Measurements from ENCODE around the gene EIF3F. TPM values are rescaled to one million over a fixed set of nuclear protein-coding genes. Genes with fewer than 3 reads are reported as not detected.

Gene EIF3F
- total and polyA plus RNA-seq, 2 of the 4 experiments (the other 2 are of a cell fraction): 279 to 306 TPM

- peak overlapping the region; percentile 98 for H2BK5ac ChIP-seq (ENCODE audit: low read depth, low read length, poor library complexity, severe bottlenecking)
- in situ Hi-C loops (cut with MboI; ENCODE audit: low sequenced_read_pairs) (no loop called here), intact Hi-C loops (cut with micrococcal nuclease) (loop anchor here (5.0 kb wide), 1 partner anchor 76 kb away; no protein-coding TSS in a partner anchor), dilution Hi-C loops (cut with HindIII; ENCODE audit: low sequenced_read_pairs, unreplicated experiment) (no loop called here)
- no peaks in the 10 kb centered on the region for H4K20me1 ChIP-seq (ENCODE audit: insufficient read depth, low read length)
- H2BK20ac ChIP-seq (ENCODE audit: low read depth, low read length): peak overlapping the region; percentile 95
- no peaks in the 10 kb centered on the region for H3K9me3 ChIP-seq (ENCODE audit: control insufficient read depth, insufficient read depth, low read length)
- peak overlapping the region; percentile 38; the same call in 1 of the 2 replicates for H4K5ac ChIP-seq (ENCODE audit: low read depth, low read length)
- H4K91ac ChIP-seq (ENCODE audit: insufficient read depth, low read depth, low read length): peak overlapping the region; percentile 6; the same call in 1 of the 2 replicates
- H3K79me1 ChIP-seq (ENCODE audit: low read depth in 1 of 2, low read length in 2 of 2): peaks cover 0 to 15% of the 10 kb centered on the region in 2 experiments; a peak in 2 of 4 replicates
- H3K23ac ChIP-seq (ENCODE audit: low read depth, low read length): peak overlapping the region; percentile 24; the same call in 1 of the 2 replicates
- no peak overlapping the region for H3K4me2 ChIP-seq (ENCODE audit: low read depth, low read length)
- no peaks in the 10 kb centered on the region for H3K27me3 ChIP-seq (ENCODE audit: control insufficient read depth, insufficient read depth, low read length)
- peak overlapping the region; percentile 99; the same call in 2 of the 3 replicates for H2BK15ac ChIP-seq (ENCODE audit: low read depth, low read length)
- no peak overlapping the region for H2AFZ ChIP-seq (replicated peaks; ENCODE audit: low read length, poor library complexity)
- H2AK9ac ChIP-seq (replicated peaks; ENCODE audit: low read depth, low read length, poor library complexity): no peak overlapping the region
- H2AK5ac ChIP-seq (ENCODE audit: low read depth, low read length): peak overlapping the region; percentile 81
- H3K9ac ChIP-seq (ENCODE audit: low read depth, low read length): no peak overlapping the region
- H3K4ac ChIP-seq (ENCODE audit: low read depth, low read length): peak overlapping the region; percentile 94; the same call in 1 of the 2 replicates
- DNase-seq (peak; percentile 58), ATAC-seq (ENCODE audit: low read depth) (no peak)
- H2BK120ac ChIP-seq (ENCODE audit: low read depth, low read length): peak overlapping the region; percentile 97; the same call in 1 of the 2 replicates
- H3K36me3 ChIP-seq (ENCODE audit: control insufficient read depth, insufficient read depth, low read length): no peaks in the 10 kb centered on the region
- peak overlapping the region; percentile 68 to 76; a peak in 3 of 4 replicates for H4K8ac ChIP-seq (ENCODE audit: low read depth in 2 of 2, low read length in 2 of 2)
- no peak for TF ChIP-seq RFX5 (IDR thresholded peaks at IDR 0.05; ENCODE audit: low read depth, low read length)
- no peak for TF ChIP-seq CHD1 (IDR thresholded peaks at IDR 0.05; ENCODE audit: low read depth, low read length)
- TF ChIP-seq ELK1 (IDR thresholded peaks at IDR 0.05; ENCODE audit: borderline replicate concordance, low read depth, low read length): no peak
- TF ChIP-seq, protein P1, sequence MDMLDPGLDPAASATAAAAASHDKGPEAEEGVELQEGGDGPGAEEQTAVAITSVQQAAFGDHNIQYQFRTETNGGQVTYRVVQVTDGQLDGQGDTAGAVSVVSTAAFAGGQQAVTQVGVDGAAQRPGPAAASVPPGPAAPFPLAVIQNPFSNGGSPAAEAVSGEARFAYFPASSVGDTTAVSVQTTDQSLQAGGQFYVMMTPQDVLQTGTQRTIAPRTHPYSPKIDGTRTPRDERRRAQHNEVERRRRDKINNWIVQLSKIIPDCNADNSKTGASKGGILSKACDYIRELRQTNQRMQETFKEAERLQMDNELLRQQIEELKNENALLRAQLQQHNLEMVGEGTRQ (IDR thresholded peaks at IDR 0.05; ENCODE audit: low read depth, low read length): no peak
- TF ChIP-seq MAFK (IDR thresholded peaks at IDR 0.05; ENCODE audit: low read depth, low read length): no peak
- TF ChIP-seq SMC3 (IDR thresholded peaks at IDR 0.05; ENCODE audit: low read depth, low read length): no peak
- no peak for TF ChIP-seq CEBPB (IDR thresholded peaks at IDR 0.05; ENCODE audit: low read depth, low read length)
- TF ChIP-seq FOS (IDR thresholded peaks at IDR 0.05; ENCODE audit: low read depth, low read length): no peak
- TF ChIP-seq NFE2L2 (IDR thresholded peaks at IDR 0.05; ENCODE audit: low read depth, low read length): no peak
- TF ChIP-seq BHLHE40 (IDR thresholded peaks at IDR 0.05; ENCODE audit: low read depth, low read length): no peak
- TF ChIP-seq RAD21 (IDR thresholded peaks at IDR 0.05; ENCODE audit: low read length): no peak
- TF ChIP-seq MAZ (IDR thresholded peaks at IDR 0.05; ENCODE audit: borderline replicate concordance, low read depth, low read length): no peak
- no peak for TF ChIP-seq POLR2A (IDR thresholded peaks at IDR 0.05; ENCODE audit: low read depth, low read length)
- no peak for TF ChIP-seq MXI1 (IDR thresholded peaks at IDR 0.05; ENCODE audit: borderline replicate concordance, low read depth, low read length)
- TF ChIP-seq RCOR1 (IDR thresholded peaks at IDR 0.05; ENCODE audit: insufficient replicate concordance, low read length): no peak
- TF ChIP-seq, protein P2, sequence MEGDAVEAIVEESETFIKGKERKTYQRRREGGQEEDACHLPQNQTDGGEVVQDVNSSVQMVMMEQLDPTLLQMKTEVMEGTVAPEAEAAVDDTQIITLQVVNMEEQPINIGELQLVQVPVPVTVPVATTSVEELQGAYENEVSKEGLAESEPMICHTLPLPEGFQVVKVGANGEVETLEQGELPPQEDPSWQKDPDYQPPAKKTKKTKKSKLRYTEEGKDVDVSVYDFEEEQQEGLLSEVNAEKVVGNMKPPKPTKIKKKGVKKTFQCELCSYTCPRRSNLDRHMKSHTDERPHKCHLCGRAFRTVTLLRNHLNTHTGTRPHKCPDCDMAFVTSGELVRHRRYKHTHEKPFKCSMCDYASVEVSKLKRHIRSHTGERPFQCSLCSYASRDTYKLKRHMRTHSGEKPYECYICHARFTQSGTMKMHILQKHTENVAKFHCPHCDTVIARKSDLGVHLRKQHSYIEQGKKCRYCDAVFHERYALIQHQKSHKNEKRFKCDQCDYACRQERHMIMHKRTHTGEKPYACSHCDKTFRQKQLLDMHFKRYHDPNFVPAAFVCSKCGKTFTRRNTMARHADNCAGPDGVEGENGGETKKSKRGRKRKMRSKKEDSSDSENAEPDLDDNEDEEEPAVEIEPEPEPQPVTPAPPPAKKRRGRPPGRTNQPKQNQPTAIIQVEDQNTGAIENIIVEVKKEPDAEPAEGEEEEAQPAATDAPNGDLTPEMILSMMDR (conservative IDR thresholded peaks at IDR 0.05; ENCODE audit: low read depth, low read length): no peak
- H3K4me1 ChIP-seq (ENCODE audit: control insufficient read depth, insufficient read depth, low read length): peaks cover 32% of the 10 kb centered on the region
- H3K27ac ChIP-seq (ENCODE audit: insufficient read depth, low read length): no peak overlapping the region
- peaks cover 13% of the 10 kb centered on the region for H3K9me1 ChIP-seq (ENCODE audit: insufficient read depth, low read length)
- ChIA-PET POLR2A (ENCODE audit: unreplicated experiment) (interaction anchor here (0.6 kb wide), 1 partner anchor 9 kb away, joined by 4 read pairs; no protein-coding TSS in a partner anchor), CTCF (interaction anchor here (1.4 kb wide), 1 partner anchor 18 kb away, joined by 7 read pairs; the partner anchor contains the start of gene EIF3F)
- no peak overlapping the region for H3K56ac ChIP-seq (ENCODE audit: extremely low read depth, insufficient read depth, low read length)
- WGBS, 2 experiments (ENCODE audit: extremely low coverage in 2 of 2, insufficient read length in 1 of 2): no CpG with 5 or more reads among the region's 2 CpGs
- peak overlapping the region; percentile 93 for H3K14ac ChIP-seq (replicated peaks; ENCODE audit: low read depth, low read length)
- no peak overlapping the region for H3K4me3 ChIP-seq (ENCODE audit: insufficient read depth, low read depth, low read length)
- peak overlapping the region; percentile 70; the same call in 1 of the 2 replicates for H3K18ac ChIP-seq (ENCODE audit: low read depth, low read length)
- BruUV-seq (replicated peaks): no TSS peak
Measured at GRCh38 chr11:7968686-7969085, 18.5 kb upstream of the EIF3F start.
